HepG2 (cell line): ENCODE results near the gene ENTREP3. TPM values are rescaled to one million over a fixed set of nuclear protein-coding genes. Genes with fewer than 3 reads are reported as not detected.
A peak's percentile ranks its signal among the peaks of the same experiment; 100 is the strongest.

ENCODE experiments used
- HIVEP1 ChIP-seq: sonication (generic); formaldehyde crosslinking; IDR thresholded peaks from 2 replicates; pipeline ENCODE4 v1.4.0; 2020; ENCODE audit warnings: mild to moderate bottlenecking, missing genetic modification reagents
- HNF4G ChIP-seq, 2 experiments: sonication (generic) in 1 of 2; formaldehyde crosslinking in 1 of 2; IDR thresholded peaks; 2 replicates each; pipeline versions ENCODE4 v1.4.0 to v1.6.1; 2011 to 2020; ENCODE audit warnings: borderline replicate concordance in 2 of 2, low read depth in 2 of 2, mild to moderate bottlenecking in 2 of 2, low read length in 1 of 2, missing genetic modification reagents in 1 of 2, moderate library complexity in 1 of 2
- NCOA2 ChIP-seq: sonication (generic); formaldehyde crosslinking; IDR thresholded peaks from 2 replicates; pipeline ENCODE4 v1.8.0; 2022; ENCODE audit warnings: inconsistent platforms
- NONO ChIP-seq, 2 experiments: fragments of 450-650 bp in 1 of 2; sonication (generic) in 1 of 2; formaldehyde crosslinking in 1 of 2; IDR thresholded peaks in 1 of 2; conservative IDR thresholded peaks in 1 of 2; 2 replicates each; pipeline versions ENCODE4 v1.6.1 to v1.8.0; 2017 to 2022; ENCODE audit warnings: mild to moderate bottlenecking in 1 of 2, missing genetic modification reagents in 1 of 2, moderate library complexity in 1 of 2
- ZNF33A ChIP-seq: sonication (generic); formaldehyde crosslinking; IDR thresholded peaks from 2 replicates; pipeline ENCODE4 v1.5.1; 2020; ENCODE audit warnings: missing genetic modification reagents, mild to moderate bottlenecking, moderate library complexity, borderline replicate concordance
- ZNF367 ChIP-seq: sonication (generic); formaldehyde crosslinking; IDR thresholded peaks from 2 replicates; pipeline ENCODE4 v1.4.0; 2020; ENCODE audit warnings: missing genetic modification reagents, borderline replicate concordance
- polyA plus RNA-seq, 8 experiments: library from polyadenylated mRNA; depleted of rRNA in 3 of 8; stranded (reverse) in 7 of 8; unstranded in 1 of 8; fragments of >200 nt; fragmentation: Illumina TruSeq in 4 of 8; extraction: Trizol in 4 of 8; gene quantifications; 2 replicates each; pipeline versions ENCODE4 v1.2.1 to v1.2.3, GENCODE V29; 2011 to 2016; ENCODE audit warnings: low read depth in 4 of 8, missing spikeins in 1 of 8, mixed read lengths in 1 of 8; ENCODE audit not compliant: insufficient read depth in 1 of 8
- total RNA-seq, 5 experiments: library from RNA; depleted of rRNA; stranded (reverse); fragments of >200 nt; fragmentation: Illumina TruSeq; extraction: Trizol; gene quantifications; 2 replicates each; pipeline ENCODE4 v1.2.3, GENCODE V29; 2016; ENCODE audit warnings: low read depth in 1 of 5
- TF ChIP-seq, protein P1 (sequence below): sonication (generic); formaldehyde crosslinking; IDR thresholded peaks from 2 replicates; pipeline ENCODE4 v1.4.0; 2020; ENCODE audit warnings: mild to moderate bottlenecking, missing genetic modification reagents
- TF ChIP-seq, protein P2 (sequence below): sonication (generic); formaldehyde crosslinking; IDR thresholded peaks from 2 replicates; pipeline ENCODE4 v1.5.0; 2020; ENCODE audit warnings: mild to moderate bottlenecking, missing genetic modification reagents
- TF ChIP-seq, protein P3 (sequence below): sonication (generic); formaldehyde crosslinking; IDR thresholded peaks from 2 replicates; pipeline ENCODE4 v1.9.0; 2022; ENCODE audit warnings: missing genetic modification reagents, mild to moderate bottlenecking, borderline replicate concordance
- TF ChIP-seq, protein P4 (sequence below): sonication (generic); formaldehyde crosslinking; IDR thresholded peaks from 2 replicates; pipeline ENCODE4 v1.4.0; 2020; ENCODE audit warnings: missing genetic modification reagents
- TF ChIP-seq, protein P5 (sequence below): IDR thresholded peaks from 2 replicates; pipeline ENCODE4 v1.6.1; 2016
- TF ChIP-seq, protein P6 (sequence below): IDR thresholded peaks from 2 replicates; pipeline ENCODE4 v1.6.1; 2016; ENCODE audit warnings: missing genetic modification reagents, missing compliant biosample characterization

Gene ENTREP3
- total and polyA plus RNA-seq, 2 of the 13 experiments (the other 11 are each of a cell fraction or from before 2014, with no cell fraction given), result 4.1 to 9.9 TPM

DNA sequence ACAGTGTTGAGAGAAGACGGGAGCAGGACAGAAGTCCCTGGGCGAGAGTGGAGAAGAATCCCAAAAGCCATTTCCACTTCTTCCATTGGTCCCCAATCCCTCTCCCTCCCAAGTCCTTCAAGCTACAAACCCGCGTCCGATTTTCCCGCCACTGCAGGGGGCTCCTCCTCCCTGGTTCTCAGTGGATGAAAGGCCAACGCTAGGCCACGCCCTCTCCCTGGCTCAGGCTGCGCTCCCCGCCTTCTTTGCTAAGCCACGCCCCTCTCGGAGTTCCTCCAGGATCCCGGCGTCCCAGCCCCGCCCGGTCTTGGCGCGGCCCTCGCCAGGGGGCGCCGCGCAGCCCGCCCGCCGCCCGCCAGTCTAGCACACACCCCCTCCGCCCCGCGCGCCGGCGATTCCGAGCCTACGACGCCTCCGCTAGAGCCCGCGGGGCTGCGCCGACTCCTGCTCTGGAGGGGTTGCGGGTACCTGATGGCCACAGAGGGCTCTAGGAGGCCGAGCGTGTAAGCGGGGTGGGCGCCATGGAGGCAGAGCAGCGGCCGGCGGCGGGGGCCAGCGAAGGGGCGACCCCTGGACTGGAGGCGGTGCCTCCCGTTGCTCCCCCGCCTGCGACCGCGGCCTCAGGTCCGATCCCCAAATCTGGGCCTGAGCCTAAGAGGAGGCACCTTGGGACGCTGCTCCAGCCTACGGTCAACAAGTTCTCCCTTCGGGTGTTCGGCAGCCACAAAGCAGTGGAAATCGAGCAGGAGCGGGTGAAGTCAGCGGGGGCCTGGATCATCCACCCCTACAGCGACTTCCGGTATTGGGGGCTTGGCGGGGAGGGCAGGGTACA is 22.0 kb upstream of the ENTREP3 start, which contains the start of gene HCN3 (continued):
- TF ChIP-seq, protein P1, sequence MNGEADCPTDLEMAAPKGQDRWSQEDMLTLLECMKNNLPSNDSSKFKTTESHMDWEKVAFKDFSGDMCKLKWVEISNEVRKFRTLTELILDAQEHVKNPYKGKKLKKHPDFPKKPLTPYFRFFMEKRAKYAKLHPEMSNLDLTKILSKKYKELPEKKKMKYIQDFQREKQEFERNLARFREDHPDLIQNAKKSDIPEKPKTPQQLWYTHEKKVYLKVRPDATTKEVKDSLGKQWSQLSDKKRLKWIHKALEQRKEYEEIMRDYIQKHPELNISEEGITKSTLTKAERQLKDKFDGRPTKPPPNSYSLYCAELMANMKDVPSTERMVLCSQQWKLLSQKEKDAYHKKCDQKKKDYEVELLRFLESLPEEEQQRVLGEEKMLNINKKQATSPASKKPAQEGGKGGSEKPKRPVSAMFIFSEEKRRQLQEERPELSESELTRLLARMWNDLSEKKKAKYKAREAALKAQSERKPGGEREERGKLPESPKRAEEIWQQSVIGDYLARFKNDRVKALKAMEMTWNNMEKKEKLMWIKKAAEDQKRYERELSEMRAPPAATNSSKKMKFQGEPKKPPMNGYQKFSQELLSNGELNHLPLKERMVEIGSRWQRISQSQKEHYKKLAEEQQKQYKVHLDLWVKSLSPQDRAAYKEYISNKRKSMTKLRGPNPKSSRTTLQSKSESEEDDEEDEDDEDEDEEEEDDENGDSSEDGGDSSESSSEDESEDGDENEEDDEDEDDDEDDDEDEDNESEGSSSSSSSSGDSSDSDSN (CRISPR knock-in tag), result peak; percentile 74; the same call in 1 of the 2 replicates
- TF ChIP-seq ZNF33A (CRISPR knock-in tag) (no peak), HNF4G (IDR thresholded peaks at IDR 0.05; ENCODE audit: borderline replicate concordance, low read depth, low read length) (no peak), HNF4G (CRISPR knock-in tag; IDR thresholded peaks at IDR 0.05; ENCODE audit: borderline replicate concordance, low read depth) (peak; percentile 48; the same call in 1 of the 2 replicates), NONO (IDR thresholded peaks at IDR 0.05) (no peak), NONO (CRISPR knock-in tag; conservative IDR thresholded peaks at IDR 0.05) (peak; percentile 71; the same call in 1 of the 2 replicates), HIVEP1 (CRISPR knock-in tag) (0 out of 2 replicates have a peak, but pooled peaks have one; percentile 36), ZNF367 (no peak), NCOA2 (CRISPR knock-in tag) (peak; percentile 19; the same call in 1 of the 2 replicates)
- TF ChIP-seq, protein P2, sequence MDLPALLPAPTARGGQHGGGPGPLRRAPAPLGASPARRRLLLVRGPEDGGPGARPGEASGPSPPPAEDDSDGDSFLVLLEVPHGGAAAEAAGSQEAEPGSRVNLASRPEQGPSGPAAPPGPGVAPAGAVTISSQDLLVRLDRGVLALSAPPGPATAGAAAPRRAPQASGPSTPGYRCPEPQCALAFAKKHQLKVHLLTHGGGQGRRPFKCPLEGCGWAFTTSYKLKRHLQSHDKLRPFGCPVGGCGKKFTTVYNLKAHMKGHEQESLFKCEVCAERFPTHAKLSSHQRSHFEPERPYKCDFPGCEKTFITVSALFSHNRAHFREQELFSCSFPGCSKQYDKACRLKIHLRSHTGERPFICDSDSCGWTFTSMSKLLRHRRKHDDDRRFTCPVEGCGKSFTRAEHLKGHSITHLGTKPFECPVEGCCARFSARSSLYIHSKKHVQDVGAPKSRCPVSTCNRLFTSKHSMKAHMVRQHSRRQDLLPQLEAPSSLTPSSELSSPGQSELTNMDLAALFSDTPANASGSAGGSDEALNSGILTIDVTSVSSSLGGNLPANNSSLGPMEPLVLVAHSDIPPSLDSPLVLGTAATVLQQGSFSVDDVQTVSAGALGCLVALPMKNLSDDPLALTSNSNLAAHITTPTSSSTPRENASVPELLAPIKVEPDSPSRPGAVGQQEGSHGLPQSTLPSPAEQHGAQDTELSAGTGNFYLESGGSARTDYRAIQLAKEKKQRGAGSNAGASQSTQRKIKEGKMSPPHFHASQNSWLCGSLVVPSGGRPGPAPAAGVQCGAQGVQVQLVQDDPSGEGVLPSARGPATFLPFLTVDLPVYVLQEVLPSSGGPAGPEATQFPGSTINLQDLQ (CRISPR knock-in tag), result peak; percentile 86; the same call in 1 of the 2 replicates
- TF ChIP-seq, protein P3, sequence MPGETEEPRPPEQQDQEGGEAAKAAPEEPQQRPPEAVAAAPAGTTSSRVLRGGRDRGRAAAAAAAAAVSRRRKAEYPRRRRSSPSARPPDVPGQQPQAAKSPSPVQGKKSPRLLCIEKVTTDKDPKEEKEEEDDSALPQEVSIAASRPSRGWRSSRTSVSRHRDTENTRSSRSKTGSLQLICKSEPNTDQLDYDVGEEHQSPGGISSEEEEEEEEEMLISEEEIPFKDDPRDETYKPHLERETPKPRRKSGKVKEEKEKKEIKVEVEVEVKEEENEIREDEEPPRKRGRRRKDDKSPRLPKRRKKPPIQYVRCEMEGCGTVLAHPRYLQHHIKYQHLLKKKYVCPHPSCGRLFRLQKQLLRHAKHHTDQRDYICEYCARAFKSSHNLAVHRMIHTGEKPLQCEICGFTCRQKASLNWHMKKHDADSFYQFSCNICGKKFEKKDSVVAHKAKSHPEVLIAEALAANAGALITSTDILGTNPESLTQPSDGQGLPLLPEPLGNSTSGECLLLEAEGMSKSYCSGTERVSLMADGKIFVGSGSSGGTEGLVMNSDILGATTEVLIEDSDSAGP (CRISPR knock-in tag), result 0 out of 2 replicates have a peak, but pooled peaks have one; percentile 19
- TF ChIP-seq, protein P4, sequence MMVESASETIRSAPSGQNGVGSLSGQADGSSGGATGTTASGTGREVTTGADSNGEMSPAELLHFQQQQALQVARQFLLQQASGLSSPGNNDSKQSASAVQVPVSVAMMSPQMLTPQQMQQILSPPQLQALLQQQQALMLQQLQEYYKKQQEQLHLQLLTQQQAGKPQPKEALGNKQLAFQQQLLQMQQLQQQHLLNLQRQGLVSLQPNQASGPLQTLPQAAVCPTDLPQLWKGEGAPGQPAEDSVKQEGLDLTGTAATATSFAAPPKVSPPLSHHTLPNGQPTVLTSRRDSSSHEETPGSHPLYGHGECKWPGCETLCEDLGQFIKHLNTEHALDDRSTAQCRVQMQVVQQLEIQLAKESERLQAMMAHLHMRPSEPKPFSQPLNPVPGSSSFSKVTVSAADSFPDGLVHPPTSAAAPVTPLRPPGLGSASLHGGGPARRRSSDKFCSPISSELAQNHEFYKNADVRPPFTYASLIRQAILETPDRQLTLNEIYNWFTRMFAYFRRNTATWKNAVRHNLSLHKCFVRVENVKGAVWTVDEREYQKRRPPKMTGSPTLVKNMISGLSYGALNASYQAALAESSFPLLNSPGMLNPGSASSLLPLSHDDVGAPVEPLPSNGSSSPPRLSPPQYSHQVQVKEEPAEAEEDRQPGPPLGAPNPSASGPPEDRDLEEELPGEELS (CRISPR knock-in tag), result no peak
- TF ChIP-seq, protein P5, sequence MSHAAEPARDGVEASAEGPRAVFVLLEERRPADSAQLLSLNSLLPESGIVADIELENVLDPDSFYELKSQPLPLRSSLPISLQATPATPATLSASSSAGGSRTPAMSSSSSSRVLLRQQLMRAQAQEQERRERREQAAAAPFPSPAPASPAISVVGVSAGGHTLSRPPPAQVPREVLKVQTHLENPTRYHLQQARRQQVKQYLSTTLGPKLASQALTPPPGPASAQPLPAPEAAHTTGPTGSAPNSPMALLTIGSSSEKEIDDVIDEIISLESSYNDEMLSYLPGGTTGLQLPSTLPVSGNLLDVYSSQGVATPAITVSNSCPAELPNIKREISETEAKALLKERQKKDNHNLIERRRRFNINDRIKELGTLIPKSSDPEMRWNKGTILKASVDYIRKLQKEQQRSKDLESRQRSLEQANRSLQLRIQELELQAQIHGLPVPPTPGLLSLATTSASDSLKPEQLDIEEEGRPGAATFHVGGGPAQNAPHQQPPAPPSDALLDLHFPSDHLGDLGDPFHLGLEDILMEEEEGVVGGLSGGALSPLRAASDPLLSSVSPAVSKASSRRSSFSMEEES (CRISPR knock-in tag), result 0 out of 2 replicates have a peak, but pooled peaks have one; percentile 23
- TF ChIP-seq, protein P6, sequence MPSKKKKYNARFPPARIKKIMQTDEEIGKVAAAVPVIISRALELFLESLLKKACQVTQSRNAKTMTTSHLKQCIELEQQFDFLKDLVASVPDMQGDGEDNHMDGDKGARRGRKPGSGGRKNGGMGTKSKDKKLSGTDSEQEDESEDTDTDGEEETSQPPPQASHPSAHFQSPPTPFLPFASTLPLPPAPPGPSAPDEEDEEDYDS (CRISPR knock-in tag), result 0 out of 2 replicates have a peak, but pooled peaks have one; percentile 30
